SH-SY5Y (cell line): Measurements from ENCODE around the gene NBDY.

Experiments
- GATA2 ChIP-seq: IDR thresholded peaks from 2 replicates; pipeline ENCODE4 v1.6.1; 2011; ENCODE audit warnings: mild to moderate bottlenecking, low read depth, low read length
- GATA3 ChIP-seq: IDR thresholded peaks from 2 replicates; pipeline ENCODE4 v1.6.1; 2011; ENCODE audit warnings: low read depth, mild to moderate bottlenecking, low read length, moderate library complexity

Gene NBDY

GRCh38 chrX:56785442-56785841, 56.4 kb downstream of the NBDY start:
- TF ChIP-seq GATA2 (no peak), GATA3 (no peak)

GRCh38 chrX:56786889-56787733, 58.1 kb downstream of the NBDY start:
- TF ChIP-seq GATA2 (no peak), GATA3 (no peak)

GRCh38 chrX:56787734-56788152, 58.7 kb downstream of the NBDY start:
- TF ChIP-seq GATA3 (no peak), GATA2 (no peak)

- TF ChIP-seq GATA3 (no peak), GATA2 (no peak)
Measured at GRCh38 chrX:56788229-56788628, 59.2 kb downstream of the NBDY start.

GRCh38 chrX:56788717-56789122, 59.7 kb downstream of the NBDY start:
- TF ChIP-seq GATA2, result no peak
- no peak for TF ChIP-seq GATA3

GRCh38 chrX:56789518-56790070, 60.6 kb downstream of the NBDY start:
- no peak for TF ChIP-seq GATA2
- no peak for TF ChIP-seq GATA3

- TF ChIP-seq GATA2 (no peak), GATA3 (no peak)
Measured at GRCh38 chrX:56790778-56791177, 61.7 kb downstream of the NBDY start.

GRCh38 chrX:56791456-56791855, 62.4 kb downstream of the NBDY start:
- TF ChIP-seq GATA2 (no peak), GATA3 (no peak)

- no peak for TF ChIP-seq GATA3
- TF ChIP-seq GATA2, result no peak
Measured at GRCh38 chrX:56792270-56793111, 63.4 kb downstream of the NBDY start.

GRCh38 chrX:56793112-56793430, 64.0 kb downstream of the NBDY start:
- TF ChIP-seq GATA2 (no peak), GATA3 (no peak)

- TF ChIP-seq GATA3, result no peak
- TF ChIP-seq GATA2, result no peak
Measured at GRCh38 chrX:56793521-56794320, 64.7 kb downstream of the NBDY start.

GRCh38 chrX:56794404-56795230, 65.6 kb downstream of the NBDY start:
- TF ChIP-seq GATA3, result no peak
- no peak for TF ChIP-seq GATA2

GRCh38 chrX:56795309-56795868, 66.3 kb downstream of the NBDY start:
- TF ChIP-seq GATA2 (no peak), GATA3 (no peak)
